ENCODE results near the gene VPS51. TPM values are rescaled to one million over a fixed set of nuclear protein-coding genes. Genes with fewer than 3 reads are reported as not detected.

VPS51 gene
- total and polyA plus RNA-seq, 4 donors, result 33.2 to 158 (median 83.9) TPM

GRCh38 chr11:65112546-65113360 lies 16.7 kb downstream of the VPS51 start:
- H3K27ac ChIP-seq (ENCODE audit: low read depth in 1 of 2, low read length in 2 of 2), result peak overlapping the region; percentile 83 to 87
- no peaks in the 10 kb centered on the region for H3K9me3 ChIP-seq (ENCODE audit: control insufficient read depth in 4 of 4, low read length in 3 of 4)
- TF ChIP-seq JUND (IDR thresholded peaks at IDR 0.05) (no peak), CTCF (IDR thresholded peaks at IDR 0.05; ENCODE audit: low read depth, low read length, missing input control) (peak; percentile 64), RAD21 (IDR thresholded peaks at IDR 0.05) (peak; percentile 29 to 62)
- H3K9ac ChIP-seq (ENCODE audit: low read depth in 1 of 2, low read length in 2 of 2), result peak overlapping the region; percentile 31 to 62
- peaks cover 26 to 66% (median 55%) of the 10 kb centered on the region in 4 donors for H3K4me1 ChIP-seq (ENCODE audit: control insufficient read depth in 4 of 4, insufficient read depth in 4 of 4, low read length in 3 of 4)
- peak; percentile 84 for DNase-seq (ENCODE audit: low spot score)
- 4% methylated on average over 57 of the region's 57 CpGs for WGBS
- peaks cover 0 to 10% (median 10%) of the 10 kb centered on the region in 4 donors for H3K36me3 ChIP-seq (ENCODE audit: control insufficient read depth in 4 of 4, insufficient read depth in 3 of 4, low read depth in 1 of 4, low read length in 3 of 4)
- no peaks in the 10 kb centered on the region for H3K27me3 ChIP-seq (ENCODE audit: control insufficient read depth in 4 of 4, insufficient read depth in 4 of 4, low read length in 3 of 4)
- peak overlapping the region; percentile 23 to 71 (median 55) for H3K4me3 ChIP-seq (ENCODE audit: low read depth in 1 of 3, low read length in 3 of 3)

DNA sequence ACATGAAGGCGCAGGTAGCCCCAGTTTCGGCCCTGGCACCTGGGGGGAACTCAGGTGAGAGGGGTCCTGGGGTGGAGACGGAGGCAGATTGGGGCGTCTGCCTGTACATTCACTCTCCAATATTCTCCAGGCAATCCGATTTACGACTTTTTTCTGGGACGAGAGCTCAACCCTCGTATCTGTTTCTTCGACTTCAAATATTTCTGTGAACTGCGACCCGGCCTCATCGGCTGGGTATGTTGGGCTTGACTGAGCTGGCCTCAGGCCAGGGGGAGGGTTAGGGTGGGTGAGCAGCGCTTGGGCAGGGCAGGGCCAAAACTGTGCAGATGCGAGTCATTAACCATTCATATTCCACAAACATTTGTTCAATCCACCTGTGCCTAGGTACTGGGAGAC lies 17.3 kb downstream of the VPS51 start:
- H3K4me1 ChIP-seq (ENCODE audit: control insufficient read depth in 4 of 4, insufficient read depth in 4 of 4, low read length in 3 of 4), result peaks cover 26 to 69% (median 55%) of the 10 kb centered on the region in 4 donors
- H3K9ac ChIP-seq (ENCODE audit: low read depth in 1 of 2, low read length in 2 of 2), result peak overlapping the region in 1 of 2 donors; percentile 46
- H3K9me3 ChIP-seq (ENCODE audit: control insufficient read depth in 4 of 4, low read length in 3 of 4), result no peaks in the 10 kb centered on the region
- H3K36me3 ChIP-seq (ENCODE audit: control insufficient read depth in 4 of 4, insufficient read depth in 3 of 4, low read depth in 1 of 4, low read length in 3 of 4), result peaks cover 0 to 10% (median 7%) of the 10 kb centered on the region in 4 donors
- H3K27ac ChIP-seq (ENCODE audit: low read depth in 1 of 2, low read length in 2 of 2), result peak overlapping the region; percentile 83 to 87
- 20% methylated on average over 14 of the region's 14 CpGs for WGBS
- H3K4me3 ChIP-seq (ENCODE audit: low read depth in 1 of 3, low read length in 3 of 3), result peak overlapping the region in 1 of 3 donors; percentile 55
- peak; percentile 57 for DNase-seq (ENCODE audit: low spot score)
- TF ChIP-seq REST (IDR thresholded peaks at IDR 0.05), result no peak
- no peak for TF ChIP-seq RXRA (IDR thresholded peaks at IDR 0.05)
- no peak for TF ChIP-seq YY1 (IDR thresholded peaks at IDR 0.05)
- no peak for TF ChIP-seq FOXA2 (IDR thresholded peaks at IDR 0.05)
- no peak for TF ChIP-seq HNF4G (IDR thresholded peaks at IDR 0.05)
- TF ChIP-seq, protein P1, sequence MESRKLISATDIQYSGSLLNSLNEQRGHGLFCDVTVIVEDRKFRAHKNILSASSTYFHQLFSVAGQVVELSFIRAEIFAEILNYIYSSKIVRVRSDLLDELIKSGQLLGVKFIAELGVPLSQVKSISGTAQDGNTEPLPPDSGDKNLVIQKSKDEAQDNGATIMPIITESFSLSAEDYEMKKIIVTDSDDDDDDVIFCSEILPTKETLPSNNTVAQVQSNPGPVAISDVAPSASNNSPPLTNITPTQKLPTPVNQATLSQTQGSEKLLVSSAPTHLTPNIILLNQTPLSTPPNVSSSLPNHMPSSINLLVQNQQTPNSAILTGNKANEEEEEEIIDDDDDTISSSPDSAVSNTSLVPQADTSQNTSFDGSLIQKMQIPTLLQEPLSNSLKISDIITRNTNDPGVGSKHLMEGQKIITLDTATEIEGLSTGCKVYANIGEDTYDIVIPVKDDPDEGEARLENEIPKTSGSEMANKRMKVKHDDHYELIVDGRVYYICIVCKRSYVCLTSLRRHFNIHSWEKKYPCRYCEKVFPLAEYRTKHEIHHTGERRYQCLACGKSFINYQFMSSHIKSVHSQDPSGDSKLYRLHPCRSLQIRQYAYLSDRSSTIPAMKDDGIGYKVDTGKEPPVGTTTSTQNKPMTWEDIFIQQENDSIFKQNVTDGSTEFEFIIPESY (IDR thresholded peaks at IDR 0.05), result no peak
- TF ChIP-seq TAF1 (conservative IDR thresholded peaks at IDR 0.05), result no peak
- no peak for TF ChIP-seq FOXA1 (IDR thresholded peaks at IDR 0.05)
- no peak for TF ChIP-seq MAX (IDR thresholded peaks at IDR 0.05)
- no peak for TF ChIP-seq CTCF (IDR thresholded peaks at IDR 0.05; ENCODE audit: low read depth, low read length, missing input control)
- no peak for TF ChIP-seq RAD21 (IDR thresholded peaks at IDR 0.05)
- TF ChIP-seq SP1 (IDR thresholded peaks at IDR 0.05), result no peak
- TF ChIP-seq JUND (IDR thresholded peaks at IDR 0.05), result no peak
- TF ChIP-seq NR2F2 (IDR thresholded peaks at IDR 0.05), result no peak
- TF ChIP-seq, protein P2, sequence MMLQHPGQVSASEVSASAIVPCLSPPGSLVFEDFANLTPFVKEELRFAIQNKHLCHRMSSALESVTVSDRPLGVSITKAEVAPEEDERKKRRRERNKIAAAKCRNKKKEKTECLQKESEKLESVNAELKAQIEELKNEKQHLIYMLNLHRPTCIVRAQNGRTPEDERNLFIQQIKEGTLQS (IDR thresholded peaks at IDR 0.05), result no peak
- TF ChIP-seq EGR1 (IDR thresholded peaks at IDR 0.05; ENCODE audit: low read depth in 2 of 2), result no peak
- TF ChIP-seq HNF4A (conservative IDR thresholded peaks at IDR 0.05), result no peak
- no peak for TF ChIP-seq GABPA (IDR thresholded peaks at IDR 0.05 in 1 of 2, conservative IDR thresholded peaks at IDR 0.05 in 1 of 2)
- H3K27me3 ChIP-seq (ENCODE audit: control insufficient read depth in 4 of 4, insufficient read depth in 4 of 4, low read length in 3 of 4), result no peaks in the 10 kb centered on the region

Measured in liver (tissue), 9 donors.